Type B pancreatic cell (in vitro differentiated cells): ENCODE results near the gene GIGYF2. TPM values are rescaled to one million over a fixed set of nuclear protein-coding genes. Genes with fewer than 3 reads are reported as not detected.
"Not testable (repeated sequence)": the region's sequence is repeated elsewhere in the genome, so short reads cannot be mapped to it uniquely, and the experiment has no call there.

Experiments
- DNase-seq: peaks from one replicate; pipeline ENCODE4 v3.0.0; 2021; ENCODE audit warnings: mixed read lengths; ENCODE audit not compliant: unreplicated experiment; ENCODE audit errors: extremely low spot score
- H3K27ac Mint-ChIP-seq: 2 replicates; pipeline ENCODE4 v1.8.0; 2021; ENCODE audit warnings: mild to moderate bottlenecking, mixed read lengths
- H3K27me3 Mint-ChIP-seq: 2 replicates; pipeline ENCODE4 v1.8.0; 2021; ENCODE audit warnings: mixed read lengths
- H3K36me3 Mint-ChIP-seq: 2 replicates; pipeline ENCODE4 v1.8.0; 2021; ENCODE audit warnings: mixed read lengths
- H3K4me1 Mint-ChIP-seq: one replicate; pipeline ENCODE4 v1.8.0; 2021; ENCODE audit warnings: mixed read lengths; ENCODE audit not compliant: unreplicated experiment
- H3K4me3 Mint-ChIP-seq: 2 replicates; pipeline ENCODE4 v1.8.0; 2021; ENCODE audit warnings: mild to moderate bottlenecking, mixed read lengths
- H3K9me3 Mint-ChIP-seq: 2 replicates; pipeline ENCODE4 v1.8.0; 2021; ENCODE audit warnings: mixed read lengths
- CTCF ChIP-seq: fragments of 200-600 bp; sonication (generic); conservative IDR thresholded peaks from 2 replicates; pipeline ENCODE4 v1.5.0; 2021; ENCODE audit warnings: antibody characterized with exemption, mild to moderate bottlenecking
- total RNA-seq: library from RNA; stranded (reverse); gene quantifications from 2 replicates; pipeline ENCODE4 v1.2.1, GENCODE V29; 2021; ENCODE audit warnings: low replicate concordance

The GIGYF2 gene
- total RNA-seq, 1 donor from 2014 or later: 65.7 TPM

DNA sequence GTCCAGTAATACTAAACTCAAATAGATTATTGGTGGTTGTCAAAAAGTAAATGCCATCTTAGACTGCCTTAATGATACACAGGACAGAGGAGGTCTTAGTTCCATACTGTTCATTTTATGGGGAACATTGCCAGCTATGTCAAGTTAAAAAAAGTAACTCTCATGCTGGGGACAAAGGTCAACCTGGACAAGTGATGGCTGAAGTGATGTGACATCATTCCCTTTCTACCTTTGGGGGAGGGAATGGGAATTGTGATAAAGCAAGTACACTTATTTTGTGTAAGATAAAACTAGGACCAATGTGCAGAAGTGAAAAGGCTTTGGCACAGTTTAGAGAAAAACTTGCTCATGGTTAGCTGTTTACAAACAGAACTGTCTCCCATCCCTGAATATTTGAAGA is 148.9 kb downstream of the GIGYF2 start:
- no peak for DNase-seq
- TF ChIP-seq CTCF: no peak
- H3K27me3 Mint-ChIP-seq: no peaks in the 10 kb centered on the region
- no peak overlapping the region for H3K4me3 Mint-ChIP-seq
- peaks cover 16% of the 10 kb centered on the region for H3K36me3 Mint-ChIP-seq
- no peak overlapping the region for H3K27ac Mint-ChIP-seq
- no peaks in the 10 kb centered on the region for H3K9me3 Mint-ChIP-seq
- no peaks in the 10 kb centered on the region for H3K4me1 Mint-ChIP-seq

DNA sequence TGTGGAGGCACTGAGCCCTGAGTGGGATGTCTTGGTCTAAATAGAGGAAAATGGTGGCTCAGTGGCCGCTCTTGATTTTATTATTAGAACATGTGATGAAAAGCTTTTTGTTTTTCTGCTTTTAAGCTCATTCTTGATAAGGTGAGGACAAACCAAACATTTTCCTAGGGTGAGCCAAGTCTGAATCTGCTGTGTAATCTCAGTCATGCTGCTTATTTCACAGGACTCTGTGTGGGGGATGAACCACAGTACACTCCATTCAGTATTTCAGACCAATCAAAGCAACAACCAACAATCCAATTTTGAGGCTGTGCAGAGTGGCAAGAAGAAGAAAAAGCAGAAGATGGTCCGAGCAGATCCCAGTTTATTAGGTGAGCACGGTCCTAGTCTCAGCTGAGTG is 152.9 kb downstream of the GIGYF2 start:
- H3K27ac Mint-ChIP-seq: no peak overlapping the region
- H3K4me3 Mint-ChIP-seq: no peak overlapping the region
- no peak for TF ChIP-seq CTCF
- H3K4me1 Mint-ChIP-seq: no peaks in the 10 kb centered on the region
- no peak for DNase-seq
- H3K9me3 Mint-ChIP-seq: no peaks in the 10 kb centered on the region
- H3K36me3 Mint-ChIP-seq: peaks cover 10% of the 10 kb centered on the region
- H3K27me3 Mint-ChIP-seq: no peaks in the 10 kb centered on the region

- not testable (repeated sequence) for H3K27ac Mint-ChIP-seq, H3K36me3 Mint-ChIP-seq, H3K9me3 Mint-ChIP-seq
Measured at GRCh38 chr2:232852081-232852480, 154.9 kb downstream of the GIGYF2 start.

GRCh38 chr2:232852676-232853075 is 155.5 kb downstream of the GIGYF2 start:
- TF ChIP-seq CTCF: no peak
- peaks cover 9% of the 10 kb centered on the region for H3K36me3 Mint-ChIP-seq
- H3K27ac Mint-ChIP-seq: no peak overlapping the region
- DNase-seq: no peak
- peaks cover 8% of the 10 kb centered on the region for H3K4me1 Mint-ChIP-seq
- no peaks in the 10 kb centered on the region for H3K9me3 Mint-ChIP-seq
- H3K27me3 Mint-ChIP-seq: no peaks in the 10 kb centered on the region
- H3K4me3 Mint-ChIP-seq: no peak overlapping the region

More at GRCh38 chr2:232852081-232852480, 154.9 kb downstream of the GIGYF2 start:
- not testable (repeated sequence) for DNase-seq, H3K4me3 Mint-ChIP-seq, H3K27me3 Mint-ChIP-seq, H3K4me1 Mint-ChIP-seq

DNA sequence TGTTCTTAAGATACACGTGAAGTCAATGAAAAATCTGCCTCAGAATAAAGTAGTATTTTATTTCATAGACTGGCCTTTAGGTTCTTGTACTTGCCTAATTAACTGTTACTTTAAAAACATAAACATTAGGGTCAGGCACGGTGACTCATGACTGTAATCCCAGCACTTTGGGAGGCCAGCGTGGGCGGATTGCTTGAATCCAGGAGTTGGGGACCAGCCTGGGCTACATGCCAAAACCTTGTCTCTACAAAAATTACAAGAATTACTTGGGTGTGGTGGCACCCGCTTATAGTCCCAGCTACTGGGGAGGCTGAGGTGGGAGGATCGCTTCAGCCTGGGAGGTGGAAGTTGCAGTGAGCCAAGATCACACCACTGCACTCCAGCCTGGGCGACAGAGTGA is 157.0 kb downstream of the GIGYF2 start:
- H3K4me1 Mint-ChIP-seq: peaks cover 8% of the 10 kb centered on the region
- H3K27ac Mint-ChIP-seq: no peak overlapping the region

DNA sequence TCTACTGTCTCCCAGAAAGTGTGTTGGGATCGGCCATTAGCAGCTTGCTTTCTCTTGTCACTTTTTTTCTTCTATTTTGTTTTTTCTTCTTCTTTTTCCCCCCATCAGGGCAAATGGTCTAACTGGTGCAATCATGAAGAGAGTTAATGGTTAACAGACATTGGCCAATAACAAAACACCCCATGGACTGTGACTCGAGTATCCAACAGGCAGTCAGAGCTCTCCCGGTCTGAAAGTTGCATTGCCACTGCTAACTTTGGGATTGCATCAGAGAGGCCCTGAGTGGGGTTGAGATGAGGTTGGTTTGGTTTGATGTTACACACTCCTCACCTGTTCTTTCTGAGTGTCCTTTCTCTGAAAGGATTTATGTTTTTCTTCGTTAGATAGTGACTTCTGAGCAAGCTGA is 160.0 kb downstream of the GIGYF2 start:
- Mint-ChIP-seq H3K4me3 (no peak overlapping the region), H3K9me3 (no peaks in the 10 kb centered on the region), H3K4me1 (peaks cover 15% of the 10 kb centered on the region), H3K36me3 (peaks cover 23% of the 10 kb centered on the region), H3K27me3 (no peaks in the 10 kb centered on the region), H3K27ac (peak overlapping the region; percentile 55)
- no peak for TF ChIP-seq CTCF
- DNase-seq: no peak

More for the DNA sequence above, 157.0 kb downstream of the GIGYF2 start:
- Mint-ChIP-seq H3K9me3 (no peaks in the 10 kb centered on the region), H3K4me3 (no peak overlapping the region), H3K36me3 (peaks cover 9% of the 10 kb centered on the region), H3K27me3 (no peaks in the 10 kb centered on the region)
- DNase-seq: no peak
- TF ChIP-seq CTCF: no peak
